Central memory CD4-positive, alpha-beta T cell (primary cell): ENCODE measurements around the gene RSPH9.

Experiments used
- DNase-seq: peaks from one replicate; pipeline ENCODE4 v3.0.0; 2022

RSPH9 gene

DNA sequence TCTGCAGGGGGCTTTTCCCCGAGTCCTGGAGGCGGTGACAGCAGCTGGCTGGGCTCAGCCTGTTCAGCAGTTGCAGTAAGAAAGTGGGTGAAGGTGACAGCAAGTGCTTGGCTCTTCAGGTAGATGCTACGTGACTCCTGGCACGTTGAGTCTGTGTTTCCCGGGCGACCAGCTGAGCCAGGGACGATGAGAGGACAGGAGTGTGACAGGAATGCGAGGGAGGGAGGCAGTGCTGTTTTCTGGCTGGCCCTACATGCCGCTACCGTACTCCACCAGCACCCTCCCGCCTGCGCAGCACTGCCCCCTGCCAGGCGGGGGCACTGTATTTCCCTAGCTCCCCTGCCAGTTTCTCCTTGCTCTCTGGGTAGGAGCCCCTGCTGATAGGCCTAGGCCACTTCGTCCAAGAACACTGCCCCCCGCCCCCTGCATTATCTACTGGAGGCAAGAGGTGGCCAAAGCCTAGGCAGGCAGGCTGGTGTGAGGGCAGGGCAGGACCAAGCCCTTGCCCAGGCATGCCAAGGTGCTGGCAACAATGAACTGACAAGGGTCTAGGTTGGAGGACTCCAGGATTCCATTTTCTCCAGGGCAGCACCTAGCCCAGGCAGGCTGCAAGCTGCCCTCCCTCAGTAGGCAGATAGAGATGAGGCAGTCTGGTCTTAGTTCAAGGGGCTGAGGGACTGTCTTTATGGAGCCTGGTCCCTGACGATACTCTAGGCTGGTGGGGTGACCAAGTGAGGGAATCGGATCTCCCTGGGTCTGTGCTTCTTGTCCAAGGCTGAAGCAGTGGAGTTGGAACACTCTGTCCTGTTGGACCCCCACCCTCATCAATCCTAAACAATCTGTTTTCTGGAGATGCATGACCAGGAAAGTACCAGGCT, 23.6 kb downstream of the RSPH9 start:
- peak; percentile 23 for DNase-seq

DNA sequence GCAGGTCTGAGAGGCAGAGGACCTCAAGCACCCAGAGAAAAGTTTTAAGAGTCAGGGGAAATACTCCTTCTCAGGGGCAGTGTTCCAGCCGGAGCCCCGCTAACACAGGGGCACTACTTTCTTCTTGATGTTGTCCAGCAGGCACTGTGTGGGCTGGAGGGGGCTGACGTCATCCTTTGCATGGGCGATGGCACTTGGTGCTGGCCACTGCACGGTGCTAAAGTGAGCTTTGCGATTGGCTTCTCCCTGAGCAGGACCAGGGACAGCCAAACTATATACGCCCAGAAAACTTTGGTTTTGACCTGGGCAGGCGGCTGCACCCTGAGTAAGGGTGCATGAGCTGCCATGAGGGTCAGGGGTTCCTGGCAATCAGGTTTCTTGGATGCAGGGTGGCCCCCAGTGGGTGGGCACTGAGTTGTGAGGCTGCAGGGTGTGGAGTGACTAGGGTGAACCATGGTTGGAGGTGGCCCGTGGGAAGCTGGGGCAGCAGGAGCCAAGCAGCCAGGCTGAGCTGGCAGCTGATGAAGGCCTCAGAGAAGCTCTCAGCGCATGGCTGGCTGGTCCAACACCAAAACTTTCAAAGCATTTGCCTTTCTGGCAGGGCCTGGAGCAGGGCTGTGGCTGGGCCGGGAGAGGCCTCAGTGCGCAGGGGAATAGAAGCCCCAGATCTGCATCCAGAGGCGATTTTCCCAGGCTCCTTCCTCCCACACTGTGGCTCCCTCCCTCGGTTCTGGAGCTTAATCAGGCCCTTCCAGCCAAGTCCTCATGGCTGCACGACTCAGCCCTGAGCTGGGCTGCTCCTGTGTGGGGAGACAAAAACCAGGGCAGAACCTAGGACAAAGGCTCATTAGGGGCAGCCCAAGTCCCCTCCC, 24.4 kb downstream of the RSPH9 start:
- DNase-seq: no peak

DNA sequence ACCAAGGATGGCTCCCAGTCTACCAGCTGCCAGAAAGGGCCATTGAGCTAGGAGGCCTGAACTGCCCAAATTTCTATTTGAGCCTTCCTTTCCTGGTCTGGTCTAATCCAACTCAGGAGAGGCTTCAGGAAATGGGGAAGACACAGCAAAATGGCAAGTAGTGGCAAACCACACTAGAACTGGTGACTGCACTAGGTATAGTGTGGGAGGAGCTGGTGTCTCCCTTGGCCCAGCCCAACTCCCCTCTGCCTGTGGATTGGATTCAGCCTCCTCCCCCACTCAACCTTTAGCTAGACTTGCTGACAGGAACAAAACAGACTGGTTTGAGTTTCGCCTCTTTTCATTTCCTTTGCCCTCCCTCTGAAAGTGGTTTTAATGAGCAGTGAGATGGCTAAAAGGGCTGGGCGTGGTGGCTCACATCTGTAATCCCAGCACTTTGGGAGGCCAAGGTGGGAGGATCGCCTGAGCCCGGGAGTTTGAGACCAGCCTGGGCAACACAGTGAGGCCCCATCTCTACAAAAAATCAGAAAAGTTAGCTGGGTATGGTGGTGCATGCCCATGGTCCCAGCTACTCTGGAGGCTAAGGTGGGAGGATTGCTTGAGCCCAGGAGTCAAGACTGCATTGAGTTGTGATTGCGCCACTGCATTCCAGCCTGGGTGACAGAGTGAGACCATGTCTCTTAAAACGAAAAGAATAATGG, 25.2 kb downstream of the RSPH9 start:
- no peak for DNase-seq

DNA sequence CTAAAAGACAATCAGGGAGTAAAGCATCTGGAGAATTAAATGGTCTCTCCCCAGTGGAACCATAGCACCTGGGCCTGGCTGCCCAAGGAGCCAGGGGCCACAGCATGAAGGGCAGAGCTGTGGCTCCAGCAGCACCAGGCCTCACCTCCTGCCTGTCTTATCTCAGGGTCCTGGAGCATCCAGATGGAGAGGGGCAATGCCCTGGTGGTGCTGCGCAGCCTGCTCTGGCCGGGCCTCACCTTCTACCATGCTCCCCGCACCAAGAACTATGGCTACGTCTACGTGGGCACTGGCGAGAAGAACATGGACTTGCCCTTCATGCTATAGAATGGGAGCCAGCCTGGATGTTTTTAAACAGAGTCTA, 25.8 kb downstream of the RSPH9 start:
- DNase-seq: no peak

DNA sequence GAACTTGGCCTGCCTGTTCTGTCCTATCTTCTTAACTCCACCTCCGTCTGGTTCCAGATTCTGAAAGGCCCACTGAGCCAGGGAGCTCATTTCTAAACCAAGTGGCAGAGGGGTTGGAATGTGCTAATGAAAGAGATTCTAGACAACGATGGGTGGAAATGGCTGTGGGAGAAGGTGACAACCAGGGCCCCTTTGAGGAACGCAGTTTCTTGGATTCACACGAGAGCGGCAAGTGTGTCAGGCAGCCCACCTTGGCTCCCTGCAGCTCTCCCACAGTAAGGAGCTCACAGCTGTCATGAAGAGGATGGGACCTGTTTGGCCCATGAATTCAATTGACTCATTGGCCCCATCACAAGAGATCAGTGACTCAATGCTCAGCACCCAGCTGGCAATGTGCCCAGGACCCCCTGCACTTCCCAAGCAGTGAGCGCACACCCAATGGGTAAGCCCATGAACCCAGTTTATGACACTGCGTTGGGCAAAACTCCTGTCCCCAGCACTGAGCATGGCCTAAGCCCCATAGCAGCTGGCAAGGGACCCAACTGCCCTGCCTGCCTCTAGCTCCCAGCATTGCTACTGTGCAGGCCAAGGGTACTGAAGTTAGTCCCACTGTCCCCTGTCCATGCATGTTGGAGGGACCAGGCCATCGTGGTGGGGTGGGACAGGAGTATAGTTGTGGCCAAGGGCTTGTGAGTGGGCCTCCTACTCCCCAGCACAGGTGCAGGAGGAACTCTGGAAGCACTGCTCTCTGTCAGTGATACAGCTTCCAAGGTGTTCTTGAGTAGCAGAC, 26.4 kb downstream of the RSPH9 start:
- no peak for DNase-seq

DNA sequence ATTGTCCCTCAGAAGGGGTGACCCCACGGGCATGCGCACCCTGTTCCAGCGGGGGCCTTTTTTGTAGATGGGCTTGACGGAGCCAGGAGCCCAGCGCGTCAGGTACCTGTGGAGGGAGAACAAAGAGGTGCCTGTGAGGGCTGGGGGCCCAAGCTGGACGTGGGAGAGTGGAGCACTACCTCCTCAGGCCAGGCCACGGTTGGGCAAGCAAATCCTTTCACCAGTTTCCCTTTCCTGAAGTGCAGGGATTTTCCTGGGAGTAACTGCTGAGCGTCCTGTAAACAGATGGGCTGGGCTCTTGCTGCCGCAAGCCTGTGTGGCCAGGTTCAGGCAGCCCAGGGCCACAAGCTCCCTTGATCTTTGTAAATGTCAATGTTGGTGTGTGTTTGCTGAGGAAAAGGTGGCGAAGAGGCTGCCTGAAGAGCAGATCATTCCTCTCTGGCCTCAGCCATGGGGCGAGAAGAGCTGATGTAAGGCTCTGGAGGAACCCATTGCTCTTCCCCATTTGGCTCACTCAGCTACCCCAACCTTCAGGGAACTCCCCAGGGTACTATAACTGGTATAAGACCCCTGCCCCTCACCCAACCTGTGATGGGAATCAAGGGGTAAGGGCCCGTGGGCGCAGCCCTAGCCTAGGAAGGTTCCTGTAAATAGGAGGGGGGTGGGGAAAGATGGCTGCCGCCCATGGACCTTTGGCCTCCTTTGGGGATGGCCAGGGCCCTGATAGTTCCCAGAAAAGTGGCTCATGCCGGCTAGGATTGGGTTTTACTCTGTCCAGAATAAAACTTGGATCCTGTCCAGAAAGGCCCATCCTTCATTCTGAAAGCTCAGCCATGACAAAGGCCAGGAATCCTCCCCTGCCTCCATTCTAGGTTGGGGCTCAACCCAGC, 27.2 kb downstream of the RSPH9 start:
- DNase-seq: no peak

DNA sequence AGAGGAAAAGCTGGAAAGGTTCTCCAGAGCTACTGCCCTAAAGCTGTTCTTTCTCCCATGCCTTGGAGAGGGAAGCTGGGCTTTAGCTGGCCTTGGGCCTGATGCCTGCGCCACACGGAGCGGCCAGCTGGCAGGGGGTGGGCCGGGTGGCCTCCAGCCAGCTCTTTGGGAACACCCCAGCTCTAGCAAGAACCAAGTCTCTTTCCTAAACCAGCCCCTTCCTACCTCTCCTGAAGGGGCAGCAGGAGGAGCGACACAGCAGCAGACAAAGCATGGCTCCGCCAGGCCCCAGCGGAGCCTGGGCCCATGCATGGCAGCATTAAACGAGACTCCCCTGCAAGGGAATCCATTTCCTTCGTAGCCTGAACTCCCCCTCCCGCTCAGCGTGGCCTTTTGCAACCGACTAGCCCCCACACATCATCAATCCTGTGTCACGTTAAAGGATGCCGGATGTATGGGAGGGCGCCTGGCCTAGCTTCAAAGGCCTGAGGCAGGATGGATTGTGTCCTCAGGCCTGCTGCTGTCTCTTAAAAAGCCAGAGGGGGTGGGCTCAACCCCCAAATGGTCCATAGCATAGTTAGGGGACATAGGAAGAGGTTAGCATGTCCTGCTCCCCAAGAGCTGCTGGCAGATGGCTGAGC, 28.7 kb downstream of the RSPH9 start:
- DNase-seq: no peak

DNA sequence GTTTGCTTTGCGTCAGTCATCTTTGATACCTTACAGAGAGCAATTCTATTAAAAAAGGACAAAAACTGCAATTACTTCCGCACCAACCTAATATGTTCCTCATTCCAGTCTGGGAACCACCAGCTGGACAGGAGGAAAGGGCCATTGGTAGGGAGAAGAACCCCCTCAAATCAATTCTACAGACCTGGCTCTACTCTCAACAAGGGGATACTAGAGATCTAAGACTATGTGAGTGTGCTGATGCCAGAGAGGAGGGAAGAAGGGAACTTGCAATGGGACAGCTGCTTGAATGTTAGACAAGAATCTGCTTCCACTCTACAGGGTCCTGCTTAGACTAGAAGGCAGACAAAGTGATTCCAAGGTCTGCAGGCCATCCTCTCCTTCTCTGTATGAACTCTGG, 29.5 kb downstream of the RSPH9 start:
- DNase-seq: no peak

DNA sequence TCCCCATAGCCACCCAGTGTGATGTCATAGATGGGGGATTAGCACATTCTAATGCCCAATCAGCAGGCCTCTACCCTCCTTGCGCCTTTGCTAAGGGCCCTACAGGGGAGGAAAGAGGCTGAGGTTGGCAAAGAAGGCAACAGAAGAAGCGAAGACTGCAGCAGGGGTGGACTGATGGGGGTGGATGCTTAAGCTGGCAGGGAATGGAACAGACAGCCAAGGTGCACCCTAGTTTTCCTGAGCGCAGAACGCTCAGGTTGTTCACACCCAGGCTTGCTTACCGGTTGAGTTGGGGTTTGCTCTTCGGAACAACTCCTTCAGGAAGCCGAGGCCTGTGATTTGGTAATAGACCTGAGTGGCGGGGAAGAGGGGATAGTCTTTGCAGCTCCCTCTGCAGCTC, 30.1 kb downstream of the RSPH9 start:
- DNase-seq: no peak

DNA sequence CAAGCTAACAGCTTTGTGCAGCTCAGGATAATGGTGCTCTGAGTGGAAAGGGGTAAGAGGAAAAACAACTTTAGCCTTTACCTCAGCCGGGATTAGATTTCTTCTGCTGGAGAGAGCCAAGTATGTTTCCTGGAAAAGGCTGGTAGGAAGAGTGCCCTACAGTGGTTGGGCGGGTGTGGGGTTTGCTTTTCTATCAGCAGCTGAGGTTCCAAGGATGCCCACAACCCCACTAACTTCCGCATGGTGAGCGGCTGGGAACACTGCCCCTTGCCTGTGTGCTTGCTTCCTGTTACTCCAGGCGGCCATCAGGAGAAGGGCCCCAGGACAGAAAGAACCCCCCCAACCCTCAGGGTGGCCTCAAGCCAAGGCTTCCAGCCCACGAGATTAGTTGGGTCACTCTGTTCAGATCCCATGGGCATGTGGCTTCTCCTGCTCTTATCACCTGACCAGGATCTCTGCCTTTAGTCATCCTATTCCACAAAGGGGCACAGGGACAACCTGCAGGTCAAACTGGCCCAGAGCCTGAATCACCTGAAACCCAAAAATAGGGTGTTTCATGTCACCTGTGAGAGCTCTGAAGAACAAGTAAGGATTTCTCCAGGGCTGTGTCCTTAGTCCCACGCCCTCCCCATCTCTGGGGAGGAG, 32.2 kb downstream of the RSPH9 start:
- DNase-seq: no peak

DNA sequence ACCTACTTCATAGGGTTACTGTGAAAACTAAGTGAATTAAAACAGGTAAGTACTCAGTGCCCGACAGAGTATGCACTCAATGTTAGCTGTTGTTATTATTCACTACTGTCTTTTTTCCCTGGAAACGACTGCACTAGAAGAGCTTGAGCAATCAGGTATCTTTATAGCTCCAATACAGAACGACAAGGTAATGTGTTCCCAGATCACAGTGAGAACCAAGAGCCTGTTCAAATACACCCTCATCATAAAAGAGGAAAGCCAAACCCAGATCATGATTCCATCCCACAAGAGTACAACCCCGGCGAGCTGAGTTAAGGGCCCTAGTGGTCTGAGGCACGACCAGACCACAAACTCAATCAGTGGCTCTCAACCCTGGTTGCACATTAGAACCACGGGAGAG, 32.9 kb downstream of the RSPH9 start:
- no peak for DNase-seq

DNA sequence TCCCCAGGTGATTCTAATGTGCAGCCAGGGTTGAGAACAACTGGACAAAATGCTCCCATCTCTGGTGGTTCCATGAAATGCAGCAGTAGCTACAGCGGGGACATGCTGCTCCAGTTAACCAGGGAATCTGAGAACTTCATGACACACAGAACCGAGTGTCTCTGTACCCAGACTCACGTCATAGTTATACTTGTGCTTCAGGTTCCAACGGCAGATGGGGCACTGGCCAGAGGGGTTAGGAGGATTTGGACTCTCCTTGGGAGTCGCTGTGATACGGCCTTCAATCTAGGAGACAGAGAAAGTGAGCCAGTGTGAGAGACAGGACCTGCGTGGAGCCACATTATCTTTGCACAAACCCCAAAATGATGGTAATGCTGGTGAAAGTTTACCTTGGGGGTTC, 33.5 kb downstream of the RSPH9 start:
- no peak for DNase-seq

DNA sequence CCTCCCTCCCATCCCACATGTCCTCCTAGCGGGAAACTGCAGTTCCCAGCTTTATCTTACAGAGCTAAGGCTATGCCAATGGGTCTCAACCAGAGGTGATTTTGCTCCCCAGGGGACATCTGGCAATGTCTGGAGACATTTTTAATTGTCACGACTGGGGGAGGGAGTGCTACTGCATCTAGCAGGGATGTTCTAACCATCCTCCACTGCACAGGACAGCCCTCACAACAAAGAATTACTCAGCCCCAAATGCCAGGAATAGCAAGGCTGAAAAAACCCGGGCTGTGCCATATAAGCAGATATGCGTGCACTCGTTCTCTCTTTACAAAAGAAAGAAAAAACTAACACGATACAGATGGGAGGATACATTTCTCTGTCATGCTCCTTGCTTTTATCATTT, 34.2 kb downstream of the RSPH9 start:
- no peak for DNase-seq

DNA sequence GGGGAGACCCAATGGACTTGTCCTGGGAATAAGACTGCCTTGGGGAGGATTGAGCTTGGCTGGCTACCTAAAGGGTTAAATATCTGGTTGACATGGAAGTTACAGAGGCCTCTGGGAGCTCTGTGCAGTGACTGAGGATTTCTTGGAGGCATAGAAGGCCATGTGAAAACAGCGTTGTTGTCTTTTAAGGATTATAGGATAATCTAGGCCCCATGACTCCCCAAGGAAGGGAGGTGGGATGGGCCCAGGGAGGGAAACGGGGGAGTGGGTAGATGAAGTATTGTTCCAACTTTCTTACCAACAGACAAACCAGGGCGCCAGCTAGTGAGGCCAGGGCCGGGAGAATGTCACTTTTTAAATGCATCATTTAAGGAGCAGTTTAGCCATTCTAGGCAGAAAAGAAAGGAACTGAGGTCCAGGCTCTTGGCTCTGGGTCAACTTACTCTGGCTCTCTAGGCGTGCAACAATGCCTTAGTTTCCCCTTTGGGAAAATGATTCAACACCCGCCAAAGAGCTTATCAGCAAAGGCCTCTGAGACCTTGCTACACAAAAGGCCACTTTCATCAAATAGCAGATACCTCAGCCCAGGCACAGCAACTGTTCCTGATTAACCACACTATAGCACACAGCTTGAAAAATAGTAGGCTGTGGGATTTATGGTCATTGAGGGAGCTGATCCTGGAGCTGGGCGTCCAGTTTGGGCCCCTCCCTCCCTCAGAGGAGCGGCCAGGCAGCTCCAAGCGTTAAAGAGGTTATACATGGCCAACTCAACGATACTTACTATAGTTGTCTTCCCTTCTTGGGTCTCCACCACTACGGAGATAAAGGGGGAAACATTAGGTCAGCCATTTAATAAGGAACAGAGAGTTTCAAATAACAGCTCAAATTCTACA, 35.7 kb downstream of the RSPH9 start:
- DNase-seq: no peak

DNA sequence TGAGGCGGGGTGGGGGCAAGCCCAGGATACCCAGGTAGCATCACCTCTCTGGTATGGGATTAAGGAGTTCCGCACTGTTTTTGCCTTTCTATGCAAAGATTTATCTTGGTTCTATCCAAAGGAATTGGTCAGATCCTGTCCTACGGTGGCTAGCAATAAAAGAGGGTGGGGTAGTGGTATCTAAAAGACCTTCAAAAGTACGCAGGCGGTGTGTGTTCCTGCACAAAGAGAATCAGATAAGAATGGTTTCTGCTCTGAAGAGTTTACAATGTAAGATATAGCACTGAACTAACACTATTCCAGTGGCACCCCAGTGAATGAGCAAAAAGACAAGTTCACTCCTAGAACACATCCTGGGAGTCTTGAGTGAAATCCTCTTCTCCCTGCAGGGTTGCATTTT, 36.5 kb downstream of the RSPH9 start:
- no peak for DNase-seq

DNA sequence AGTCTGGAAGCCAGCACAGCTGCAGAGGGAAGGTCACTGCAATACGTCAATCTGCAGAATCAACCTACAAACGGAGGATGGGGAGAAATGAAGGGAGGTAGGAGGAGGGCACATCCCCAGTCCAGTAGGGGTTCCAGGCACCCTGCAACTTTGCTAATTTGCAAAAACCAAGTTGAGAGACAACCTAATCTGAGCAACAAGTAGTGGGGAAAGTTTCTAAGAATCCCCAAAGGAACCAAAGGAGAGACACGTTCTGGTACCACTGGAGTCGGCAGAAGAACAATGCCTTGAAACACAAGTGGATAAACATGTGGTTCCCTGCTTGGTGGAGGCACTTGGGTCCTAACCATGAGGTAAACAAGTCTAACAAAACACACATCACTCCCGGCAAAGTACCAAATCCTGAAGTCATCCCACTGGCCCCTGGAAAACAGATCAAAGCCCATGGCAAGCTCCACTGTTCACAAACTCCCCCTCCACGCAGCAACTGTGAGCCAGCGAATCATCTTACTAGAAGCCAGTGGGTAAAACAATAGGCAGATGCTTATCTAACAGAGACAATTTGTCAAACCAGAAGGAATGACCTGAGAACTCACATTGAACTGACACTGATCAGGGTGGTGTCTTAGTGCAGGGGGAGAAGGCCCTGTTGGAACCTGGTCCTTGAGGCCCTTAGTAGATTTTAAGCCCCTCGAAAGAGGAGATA, 38.0 kb downstream of the RSPH9 start:
- no peak for DNase-seq

DNA sequence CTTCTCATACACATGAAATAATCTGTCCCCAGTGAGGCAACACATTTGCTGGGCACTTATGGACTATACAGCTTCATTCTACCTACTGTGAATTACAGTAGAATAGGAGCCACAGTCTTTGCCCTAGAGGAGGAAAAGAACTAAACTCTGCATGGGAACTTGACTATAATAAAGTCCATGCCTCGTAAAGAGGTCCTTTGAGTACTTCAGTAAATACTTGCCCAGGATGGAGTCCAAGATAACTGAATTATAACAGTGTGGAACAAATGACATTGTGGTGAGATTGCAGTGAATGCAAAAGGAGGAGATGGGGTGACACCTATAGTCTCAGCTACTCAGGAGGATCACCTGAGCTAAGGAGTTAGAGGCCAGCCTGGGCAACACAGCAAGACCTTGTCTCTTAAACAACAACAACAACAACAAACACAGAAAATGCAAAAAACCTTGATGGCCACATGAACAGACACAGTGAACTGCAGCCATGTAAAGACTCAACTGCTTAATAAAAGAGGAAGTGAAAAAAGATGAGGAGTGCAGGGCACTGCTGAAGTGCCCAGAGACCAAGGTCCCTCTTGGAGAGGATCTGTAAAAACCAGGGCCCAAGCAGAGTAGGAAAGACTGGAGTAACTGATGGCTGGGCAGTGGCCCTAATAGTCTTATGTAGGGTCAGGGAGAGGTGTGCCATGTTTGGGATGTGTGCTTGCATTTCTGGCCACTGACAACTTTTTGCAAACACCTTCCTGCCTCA, 39.0 kb downstream of the RSPH9 start:
- DNase-seq: no peak

DNA sequence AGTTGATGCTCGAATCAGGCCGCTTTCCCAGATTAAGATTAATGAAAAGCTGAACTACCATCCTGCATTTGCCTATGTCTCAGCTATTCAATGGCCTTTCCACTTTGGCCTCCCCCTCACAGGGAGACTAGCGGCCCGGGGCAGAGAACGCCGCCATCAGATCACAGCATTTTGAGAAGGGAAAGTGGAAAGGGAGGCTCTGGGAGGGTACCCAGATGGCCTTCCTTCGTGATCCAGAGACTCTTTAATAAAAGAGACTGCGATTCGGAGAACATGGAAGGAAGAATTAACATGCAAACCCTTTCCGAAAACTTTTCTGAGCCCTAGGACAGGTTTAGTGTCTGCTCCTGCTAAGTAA, 42.2 kb downstream of the RSPH9 start:
- no peak for DNase-seq
